ENCODE results near the gene RPA4.

RPA4 gene, protein sequence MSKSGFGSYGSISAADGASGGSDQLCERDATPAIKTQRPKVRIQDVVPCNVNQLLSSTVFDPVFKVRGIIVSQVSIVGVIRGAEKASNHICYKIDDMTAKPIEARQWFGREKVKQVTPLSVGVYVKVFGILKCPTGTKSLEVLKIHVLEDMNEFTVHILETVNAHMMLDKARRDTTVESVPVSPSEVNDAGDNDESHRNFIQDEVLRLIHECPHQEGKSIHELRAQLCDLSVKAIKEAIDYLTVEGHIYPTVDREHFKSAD

DNA sequence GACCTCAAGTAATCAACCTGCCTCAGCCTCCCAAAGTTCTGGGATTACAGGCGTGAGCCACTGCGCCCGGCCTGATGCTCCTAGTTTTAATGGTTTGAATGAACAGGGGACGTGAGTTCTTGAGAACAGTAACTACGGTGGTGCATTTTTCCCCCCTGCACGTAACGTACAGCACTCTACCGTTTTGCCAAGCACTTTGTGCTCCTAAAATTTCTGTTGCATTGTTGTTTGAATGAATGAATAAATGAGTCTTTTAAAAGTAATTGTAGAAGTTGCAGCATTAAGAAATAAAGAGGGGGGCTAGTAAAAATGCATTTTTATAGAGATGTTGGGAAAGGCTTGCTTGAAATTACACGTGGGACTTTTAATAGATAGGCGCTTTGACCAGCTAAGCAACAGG lies at the start of gene RPA4:
TSS of gene RPA4 (plus strand) at position 301 of the 400 bp plus-strand sequence. CDS start 403 bp downstream, outside the sequence.
- DNase-seq (ENCODE audit: extremely low spot score), result no peak
- POLR2A ChIA-PET, result no interaction called here
- CTCF ChIA-PET, result no interaction called here
- no peak for TF ChIP-seq NFRKB (IDR thresholded peaks at IDR 0.05)
- no peak for TF ChIP-seq ELF4 (IDR thresholded peaks at IDR 0.05)
- TF ChIP-seq CTBP1 (IDR thresholded peaks at IDR 0.05; ENCODE audit: borderline replicate concordance), result no peak
- TF ChIP-seq ZNF384 (IDR thresholded peaks at IDR 0.05), result no peak
- TF ChIP-seq BHLHE40 (IDR thresholded peaks at IDR 0.05; ENCODE audit: borderline replicate concordance), result no peak
- no peak for TF ChIP-seq SUZ12 (IDR thresholded peaks at IDR 0.05)
- TF ChIP-seq TARDBP (IDR thresholded peaks at IDR 0.05), result no peak
- no peak for TF ChIP-seq FOXK2 (IDR thresholded peaks at IDR 0.05)
- TF ChIP-seq LEF1 (IDR thresholded peaks at IDR 0.05; ENCODE audit: borderline replicate concordance), result no peak
- no peak for TF ChIP-seq HDGF (IDR thresholded peaks at IDR 0.05; ENCODE audit: borderline replicate concordance)
- TF ChIP-seq FOXM1 (IDR thresholded peaks at IDR 0.05; ENCODE audit: borderline replicate concordance), result no peak
- no peak for TF ChIP-seq FOXA1 (IDR thresholded peaks at IDR 0.05)
- no peak for TF ChIP-seq PKNOX1 (IDR thresholded peaks at IDR 0.05)
- TF ChIP-seq SP1 (IDR thresholded peaks at IDR 0.05), result no peak
- TF ChIP-seq L3MBTL2 (conservative IDR thresholded peaks at IDR 0.05), result no peak
- TF ChIP-seq ARNT (IDR thresholded peaks at IDR 0.05), result no peak

- ChIA-PET CTCF (no interaction called here), POLR2A (no interaction called here)
- TF ChIP-seq FOXM1 (IDR thresholded peaks at IDR 0.05; ENCODE audit: borderline replicate concordance), result no peak
- no peak for TF ChIP-seq NFRKB (IDR thresholded peaks at IDR 0.05)
- TF ChIP-seq L3MBTL2 (conservative IDR thresholded peaks at IDR 0.05), result no peak
- TF ChIP-seq FOXK2 (IDR thresholded peaks at IDR 0.05), result no peak
- no peak for TF ChIP-seq SP1 (IDR thresholded peaks at IDR 0.05)
- no peak for TF ChIP-seq LEF1 (IDR thresholded peaks at IDR 0.05; ENCODE audit: borderline replicate concordance)
- TF ChIP-seq FOXA1 (IDR thresholded peaks at IDR 0.05), result no peak
- TF ChIP-seq TARDBP (IDR thresholded peaks at IDR 0.05), result no peak
- no peak for TF ChIP-seq CTBP1 (IDR thresholded peaks at IDR 0.05; ENCODE audit: borderline replicate concordance)
- no peak for TF ChIP-seq HDGF (IDR thresholded peaks at IDR 0.05; ENCODE audit: borderline replicate concordance)
- TF ChIP-seq ELF4 (IDR thresholded peaks at IDR 0.05), result no peak
- no peak for TF ChIP-seq PKNOX1 (IDR thresholded peaks at IDR 0.05)
- no peak for TF ChIP-seq ARNT (IDR thresholded peaks at IDR 0.05)
- TF ChIP-seq ZNF384 (IDR thresholded peaks at IDR 0.05), result no peak
- TF ChIP-seq BHLHE40 (IDR thresholded peaks at IDR 0.05; ENCODE audit: borderline replicate concordance), result no peak
- no peak for TF ChIP-seq SUZ12 (IDR thresholded peaks at IDR 0.05)
- no peak for DNase-seq (ENCODE audit: extremely low spot score)
Observed at GRCh38 chrX:96834137-96834536, 49.6 kb upstream of the RPA4 start.

GRCh38 chrX:96835660-96836289 lies 47.9 kb upstream of the RPA4 start:
- ChIA-PET POLR2A (no interaction called here), CTCF (no interaction called here)
- DNase-seq (ENCODE audit: extremely low spot score), result no peak
- TF ChIP-seq SUZ12 (IDR thresholded peaks at IDR 0.05) (no peak), CTBP1 (IDR thresholded peaks at IDR 0.05; ENCODE audit: borderline replicate concordance) (no peak), NFRKB (IDR thresholded peaks at IDR 0.05) (no peak)

DNA sequence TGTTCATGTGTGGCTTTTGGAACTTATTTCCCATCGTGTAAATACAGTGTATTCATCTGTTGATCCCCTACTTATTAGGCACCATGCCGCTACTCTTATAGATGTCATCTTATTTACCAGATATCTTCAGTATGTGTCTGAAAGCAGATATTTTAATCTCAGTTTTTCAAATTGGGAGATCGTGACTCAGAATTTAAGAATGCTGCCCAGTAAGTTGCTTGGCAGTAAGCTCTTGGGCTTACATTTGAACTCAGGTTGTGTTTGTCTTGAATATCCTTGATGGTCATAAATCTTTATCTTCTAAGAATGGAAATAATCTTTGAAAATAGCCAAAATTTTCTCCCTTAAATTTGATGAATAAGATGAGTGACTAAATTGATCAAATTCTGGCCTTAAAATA lies 45.9 kb upstream of the RPA4 start:
- TF ChIP-seq SUZ12 (IDR thresholded peaks at IDR 0.05) (no peak), FOXA1 (IDR thresholded peaks at IDR 0.05) (no peak), BHLHE40 (IDR thresholded peaks at IDR 0.05; ENCODE audit: borderline replicate concordance) (no peak), ELF4 (IDR thresholded peaks at IDR 0.05) (no peak), TARDBP (IDR thresholded peaks at IDR 0.05) (no peak), ARNT (IDR thresholded peaks at IDR 0.05) (no peak), PKNOX1 (IDR thresholded peaks at IDR 0.05) (no peak), LEF1 (IDR thresholded peaks at IDR 0.05; ENCODE audit: borderline replicate concordance) (no peak), FOXK2 (IDR thresholded peaks at IDR 0.05) (no peak), L3MBTL2 (conservative IDR thresholded peaks at IDR 0.05) (no peak), FOXM1 (IDR thresholded peaks at IDR 0.05; ENCODE audit: borderline replicate concordance) (no peak), NFRKB (IDR thresholded peaks at IDR 0.05) (no peak)
- DNase-seq (ENCODE audit: extremely low spot score), result no peak

DNA sequence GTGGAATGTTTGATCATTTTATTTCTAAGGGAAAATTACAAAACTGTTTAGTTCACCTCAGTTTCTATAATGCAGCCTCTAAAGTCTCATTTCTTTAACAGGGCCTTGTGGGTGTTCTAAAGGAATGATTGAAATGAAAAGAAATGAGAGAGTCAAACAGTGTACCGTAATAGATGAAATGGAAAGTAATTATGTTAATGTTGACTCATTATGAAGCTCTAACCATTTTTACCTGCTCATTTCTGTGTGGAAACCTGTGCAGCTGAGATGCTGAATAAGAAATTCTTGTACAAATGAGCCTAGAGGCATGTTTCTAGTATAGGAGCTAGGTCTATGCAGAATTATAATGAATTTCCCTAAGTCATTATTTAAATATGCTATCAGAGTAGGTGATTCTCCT lies 45.2 kb upstream of the RPA4 start:
- no peak for DNase-seq (ENCODE audit: extremely low spot score)
- no peak for TF ChIP-seq BHLHE40 (IDR thresholded peaks at IDR 0.05; ENCODE audit: borderline replicate concordance)
- no peak for TF ChIP-seq TARDBP (IDR thresholded peaks at IDR 0.05)
- TF ChIP-seq FOXM1 (IDR thresholded peaks at IDR 0.05; ENCODE audit: borderline replicate concordance), result no peak
- no peak for TF ChIP-seq CTBP1 (IDR thresholded peaks at IDR 0.05; ENCODE audit: borderline replicate concordance)
- no peak for TF ChIP-seq HDGF (IDR thresholded peaks at IDR 0.05; ENCODE audit: borderline replicate concordance)
- TF ChIP-seq ELF4 (IDR thresholded peaks at IDR 0.05), result no peak
- no peak for TF ChIP-seq NFRKB (IDR thresholded peaks at IDR 0.05)
- no peak for TF ChIP-seq LEF1 (IDR thresholded peaks at IDR 0.05; ENCODE audit: borderline replicate concordance)
- TF ChIP-seq ARNT (IDR thresholded peaks at IDR 0.05), result no peak
- TF ChIP-seq L3MBTL2 (conservative IDR thresholded peaks at IDR 0.05), result no peak
- no peak for TF ChIP-seq FOXA1 (IDR thresholded peaks at IDR 0.05)
- no peak for TF ChIP-seq PKNOX1 (IDR thresholded peaks at IDR 0.05)
- TF ChIP-seq ZNF384 (IDR thresholded peaks at IDR 0.05), result no peak
- no peak for TF ChIP-seq FOXK2 (IDR thresholded peaks at IDR 0.05)
- TF ChIP-seq SP1 (IDR thresholded peaks at IDR 0.05), result no peak
- TF ChIP-seq SUZ12 (IDR thresholded peaks at IDR 0.05), result no peak
- CTCF ChIA-PET, result no interaction called here
- POLR2A ChIA-PET, result no interaction called here

More for the DNA sequence above, 45.9 kb upstream of the RPA4 start:
- ChIA-PET POLR2A (no interaction called here), CTCF (interaction anchor here (0.9 kb wide), 1 partner anchor 14 kb away, joined by 5 read pairs; no protein-coding TSS in a partner anchor)

All from HEK293T (cell line).